Spleen (tissue), 7 donors: ENCODE results near the gene RAP1B.

ENCODE experiments used
- POLR2AphosphoS5 ChIP-seq, 3 donors: sonication (generic); formaldehyde crosslinking; IDR thresholded peaks; one replicate each; pipeline ENCODE4 v1.5.1; 2017; ENCODE audit warnings: antibody characterized with exemption in 3 of 3
- TF ChIP-seq, protein P1 (sequence below), 11 experiments: fragments of 200-600 bp in 7 of 11; fragments of 450-650 bp in 4 of 11; sonication (generic) in 4 of 11; IDR thresholded peaks in 8 of 11; conservative IDR thresholded peaks in 3 of 11; 1 replicate in 7 of 11; 2 replicates in 4 of 11; pipeline versions ENCODE4 v1.4.0 to v1.8.0; 2016 to 2021; ENCODE audit warnings: antibody characterized with exemption in 11 of 11, inconsistent platforms in 4 of 11, mild to moderate bottlenecking in 1 of 11
- donor health status: DM: no; HTN: no; CAD: no; lungs with moderate emphysema.
- donor health status: DM: no; HTN: no; CAD: no.
- donor health status: DM: no; HTN: no; CAD: no.

GRCh38 chr12:68579254-68579653 lies 31.4 kb upstream of the RAP1B start:
- TF ChIP-seq, protein P1, sequence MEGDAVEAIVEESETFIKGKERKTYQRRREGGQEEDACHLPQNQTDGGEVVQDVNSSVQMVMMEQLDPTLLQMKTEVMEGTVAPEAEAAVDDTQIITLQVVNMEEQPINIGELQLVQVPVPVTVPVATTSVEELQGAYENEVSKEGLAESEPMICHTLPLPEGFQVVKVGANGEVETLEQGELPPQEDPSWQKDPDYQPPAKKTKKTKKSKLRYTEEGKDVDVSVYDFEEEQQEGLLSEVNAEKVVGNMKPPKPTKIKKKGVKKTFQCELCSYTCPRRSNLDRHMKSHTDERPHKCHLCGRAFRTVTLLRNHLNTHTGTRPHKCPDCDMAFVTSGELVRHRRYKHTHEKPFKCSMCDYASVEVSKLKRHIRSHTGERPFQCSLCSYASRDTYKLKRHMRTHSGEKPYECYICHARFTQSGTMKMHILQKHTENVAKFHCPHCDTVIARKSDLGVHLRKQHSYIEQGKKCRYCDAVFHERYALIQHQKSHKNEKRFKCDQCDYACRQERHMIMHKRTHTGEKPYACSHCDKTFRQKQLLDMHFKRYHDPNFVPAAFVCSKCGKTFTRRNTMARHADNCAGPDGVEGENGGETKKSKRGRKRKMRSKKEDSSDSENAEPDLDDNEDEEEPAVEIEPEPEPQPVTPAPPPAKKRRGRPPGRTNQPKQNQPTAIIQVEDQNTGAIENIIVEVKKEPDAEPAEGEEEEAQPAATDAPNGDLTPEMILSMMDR (IDR thresholded peaks at IDR 0.05 in 8 of 11, conservative IDR thresholded peaks at IDR 0.05 in 3 of 11) = no peak
- no peak for TF ChIP-seq POLR2AphosphoS5 (IDR thresholded peaks at IDR 0.05)
